ENCODE results near the gene NRG4. TPM values are rescaled to one million over a fixed set of nuclear protein-coding genes. Genes with fewer than 3 reads are reported as not detected.

NRG4 gene
- total and polyA plus RNA-seq, 2 donors (not counting 3 experiments of a cell fraction or from before 2014, with no cell fraction given): not detected

- no peak overlapping the region for H3K4me2 ChIP-seq (ENCODE audit: insufficient read depth, low read length)
- no peaks in the 10 kb centered on the region for H3K9me3 ChIP-seq (replicated peaks; ENCODE audit: control insufficient read depth, insufficient read depth, low read length)
- H3K79me2 ChIP-seq (ENCODE audit: control insufficient read depth, insufficient read depth, low read length): no peaks in the 10 kb centered on the region
- no peaks in the 10 kb centered on the region for H4K20me1 ChIP-seq (replicated peaks; ENCODE audit: control insufficient read depth, extremely low read depth, insufficient read depth, low read length)
- ChIA-PET CTCF (interaction anchor here (1.0 kb wide), 1 partner anchor 12 kb away, joined by 4 read pairs; no protein-coding TSS in a partner anchor), POLR2A (no interaction called here)
- no TSS peak for BruUV-seq (replicated peaks)
- no peaks in the 10 kb centered on the region for H3K36me3 ChIP-seq (ENCODE audit: control insufficient read depth in 2 of 2, extremely low read depth in 1 of 2, insufficient read depth in 2 of 2, low read length in 2 of 2)
- no peak overlapping the region for H3K27ac ChIP-seq (ENCODE audit: insufficient read depth, low read depth, low read length)
- DNase-seq (ENCODE audit: low read depth, low spot score) (no peak), FAIRE-seq (no peak)
- H3K4me3 ChIP-seq (replicated peaks in 1 of 3; ENCODE audit: insufficient read depth in 1 of 3, low read depth in 1 of 3, low read length in 3 of 3): no peak overlapping the region
- no peaks in the 10 kb centered on the region for H3K4me1 ChIP-seq (ENCODE audit: control insufficient read depth, extremely low read depth, insufficient read depth, low read length)
- intact Hi-C loops (cut with micrococcal nuclease): no loop called here
- H2AFZ ChIP-seq (ENCODE audit: low read depth, low read length): no peak overlapping the region
- dilution Hi-C loops (cut with MboI; ENCODE audit: extremely low pct_ligation_motif_present, low sequenced_read_pairs): no loop called here
- H3K9me1 ChIP-seq (replicated peaks; ENCODE audit: control insufficient read depth, extremely low read depth, insufficient read depth, low read length): no peaks in the 10 kb centered on the region
- H3K27me3 ChIP-seq (ENCODE audit: control insufficient read depth in 2 of 2, insufficient read depth in 2 of 2, low read length in 2 of 2): peaks cover 6 to 14% of the 10 kb centered on the region in 2 experiments
- H3K9ac ChIP-seq (replicated peaks; ENCODE audit: extremely low read depth, insufficient read depth, low read length): no peak overlapping the region
- TF ChIP-seq POLR2A (IDR thresholded peaks at IDR 0.05; ENCODE audit: low read depth, low read length): no peak
- no peak for TF ChIP-seq MYC (IDR thresholded peaks at IDR 0.05; ENCODE audit: low read depth, low read length)
- no peak for TF ChIP-seq FOS (IDR thresholded peaks at IDR 0.05; ENCODE audit: borderline replicate concordance, insufficient read depth, low read length)
- no peak for TF ChIP-seq CTCF (IDR thresholded peaks at IDR 0.05; ENCODE audit: extremely low read depth in 1 of 2, insufficient read depth in 1 of 2, low read depth in 1 of 2, low read length in 2 of 2)
- no peak for TF ChIP-seq POLR2AphosphoS5 (IDR thresholded peaks at IDR 0.05; ENCODE audit: insufficient read depth, low read depth, low read length)
- TF ChIP-seq JUN (IDR thresholded peaks at IDR 0.05; ENCODE audit: borderline replicate concordance, insufficient read depth, insufficient read length, low read depth): no peak
- no peak for TF ChIP-seq MAX (IDR thresholded peaks at IDR 0.05; ENCODE audit: insufficient read depth, insufficient read length)
- TF ChIP-seq GATA2 (IDR thresholded peaks at IDR 0.05; ENCODE audit: insufficient read depth, insufficient read length, low read depth, low read length): no peak
- TF ChIP-seq EZH2 (IDR thresholded peaks at IDR 0.05; ENCODE audit: borderline replicate concordance, low read depth, low read length, severe bottlenecking): no peak
Measured at GRCh38 chr15:76035593-76035992, 23.4 kb upstream of the NRG4 start.
